GM10266 (cell line): ENCODE measurements around the gene CCSER2.

Experiments used
- DNase-seq: peaks from one replicate; pipeline ENCODE4 v3.0.0; 2012; ENCODE audit errors: extremely low spot score
- CTCF ChIP-seq: IDR thresholded peaks from 2 replicates; pipeline ENCODE4 v1.5.1; 2012; ENCODE audit warnings: mild to moderate bottlenecking, low read depth; ENCODE audit not compliant: control insufficient read depth, insufficient read depth; ENCODE audit errors: missing control alignments

CCSER2 gene

DNA sequence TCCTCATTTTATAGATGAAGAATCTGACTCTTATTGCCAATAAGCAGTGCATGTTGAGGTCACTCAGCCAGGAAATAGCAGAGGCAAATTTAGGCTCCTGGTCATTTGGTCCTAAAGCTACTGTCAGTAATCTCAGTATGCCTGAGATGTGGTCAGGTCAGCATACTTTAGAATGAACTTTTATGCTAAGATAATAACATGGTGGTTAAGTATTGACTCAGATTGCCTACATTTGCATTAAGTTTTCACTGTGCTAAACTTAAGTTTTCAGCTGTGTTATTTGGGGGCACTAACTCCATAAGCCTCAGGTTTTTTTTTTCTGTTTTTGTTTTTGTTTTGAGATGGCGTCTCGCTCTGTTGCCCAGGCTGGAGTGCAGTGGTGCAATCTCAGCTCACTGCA lies 35.9 kb upstream of the CCSER2 start:
- no peak for DNase-seq
- TF ChIP-seq CTCF = no peak

DNA sequence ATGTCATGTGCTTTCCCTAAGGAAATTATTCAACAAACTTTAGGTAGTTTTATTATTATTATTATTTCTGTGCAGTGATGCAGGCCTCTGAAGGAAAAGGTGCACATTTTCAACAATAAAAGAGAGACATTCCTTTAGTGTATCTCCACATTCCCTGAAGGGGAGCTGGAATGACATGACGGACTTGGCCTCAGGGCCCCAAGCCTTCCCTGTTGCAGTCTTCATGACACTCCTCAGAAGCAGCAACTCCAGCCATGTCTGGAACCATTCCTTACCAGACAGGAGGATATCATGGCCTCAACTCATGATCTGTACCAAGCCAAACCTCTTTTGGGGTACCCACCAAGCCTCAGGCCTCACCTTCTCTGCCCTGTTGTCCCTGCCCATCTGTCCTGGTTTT lies 35.2 kb upstream of the CCSER2 start:
- no peak for TF ChIP-seq CTCF

GRCh38 chr10:84293574-84294016 lies 34.8 kb upstream of the CCSER2 start:
- TF ChIP-seq CTCF = no peak
- no peak for DNase-seq

More for the DNA sequence above, 35.2 kb upstream of the CCSER2 start:
- no peak for DNase-seq

- no peak for TF ChIP-seq CTCF
- DNase-seq = peak; percentile 26
These were observed 33.5 kb upstream of the CCSER2 start for GRCh38 chr10:84294766-84295447.

- no peak for TF ChIP-seq CTCF
- DNase-seq = no peak
These were observed 32.1 kb upstream of the CCSER2 start for GRCh38 chr10:84296091-84296981.

DNA sequence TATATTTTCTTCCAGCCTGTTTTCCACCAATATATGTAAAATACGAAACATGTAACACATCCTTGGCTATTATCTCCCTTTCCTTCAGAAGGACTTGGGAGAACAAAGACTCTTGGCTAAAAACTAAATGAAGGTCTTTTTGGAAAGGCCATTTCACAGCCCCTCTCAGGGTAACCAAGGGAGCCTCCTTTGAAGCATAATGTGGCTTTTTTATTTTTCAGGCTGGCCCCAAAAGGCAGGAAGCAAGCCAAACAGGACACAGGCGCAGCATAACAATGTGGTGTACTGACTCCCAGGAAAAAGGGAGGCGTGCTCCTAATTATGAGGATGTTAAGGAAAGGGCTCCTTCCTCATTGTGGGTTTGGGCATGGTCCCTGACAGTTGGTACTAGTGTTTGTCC lies 30.3 kb upstream of the CCSER2 start:
- DNase-seq = no peak
- TF ChIP-seq CTCF = no peak

- no peak for TF ChIP-seq CTCF
- DNase-seq = no peak
These were observed 26.2 kb upstream of the CCSER2 start for GRCh38 chr10:84302223-84302622.
